Islet of Langerhans (tissue), 1 donor: Measurements from ENCODE around the gene KIAA1210.

Source experiments
- FAIRE-seq: peaks from one replicate; lab custom pipeline; 2011; peaks lifted over from hg19 to GRCh38; lab: Jason Lieb, UNC

Gene KIAA1210

GRCh38 chrX:119090627-119091026 is 37.0 kb downstream of the KIAA1210 start:
- no peak for FAIRE-seq

GRCh38 chrX:119089619-119090018 is 38.0 kb downstream of the KIAA1210 start:
- no peak for FAIRE-seq

DNA sequence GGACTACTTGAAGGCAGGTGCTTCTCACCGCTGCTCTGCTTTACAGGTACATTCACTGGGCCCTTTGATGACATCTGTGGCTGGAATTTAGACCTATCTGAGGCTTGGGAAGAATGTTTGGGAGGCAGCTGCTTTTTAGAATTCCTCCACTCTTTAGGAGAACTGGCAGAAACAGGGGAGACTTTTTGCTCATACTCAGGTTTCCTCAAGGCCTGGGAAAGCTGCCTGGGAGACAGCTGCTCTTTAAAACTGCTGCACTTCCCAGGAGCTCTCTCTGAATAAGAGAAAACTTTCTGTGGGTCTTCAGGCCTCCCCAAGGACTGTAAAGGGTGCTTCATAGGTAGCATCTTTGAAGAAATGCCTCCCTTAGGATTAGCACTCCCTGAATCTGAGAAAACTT is 40.5 kb downstream of the KIAA1210 start:
- no peak for FAIRE-seq

GRCh38 chrX:119084766-119085165 is 42.8 kb downstream of the KIAA1210 start:
- no peak for FAIRE-seq

GRCh38 chrX:119082278-119082677 is 45.3 kb downstream of the KIAA1210 start:
- FAIRE-seq, result no peak

DNA sequence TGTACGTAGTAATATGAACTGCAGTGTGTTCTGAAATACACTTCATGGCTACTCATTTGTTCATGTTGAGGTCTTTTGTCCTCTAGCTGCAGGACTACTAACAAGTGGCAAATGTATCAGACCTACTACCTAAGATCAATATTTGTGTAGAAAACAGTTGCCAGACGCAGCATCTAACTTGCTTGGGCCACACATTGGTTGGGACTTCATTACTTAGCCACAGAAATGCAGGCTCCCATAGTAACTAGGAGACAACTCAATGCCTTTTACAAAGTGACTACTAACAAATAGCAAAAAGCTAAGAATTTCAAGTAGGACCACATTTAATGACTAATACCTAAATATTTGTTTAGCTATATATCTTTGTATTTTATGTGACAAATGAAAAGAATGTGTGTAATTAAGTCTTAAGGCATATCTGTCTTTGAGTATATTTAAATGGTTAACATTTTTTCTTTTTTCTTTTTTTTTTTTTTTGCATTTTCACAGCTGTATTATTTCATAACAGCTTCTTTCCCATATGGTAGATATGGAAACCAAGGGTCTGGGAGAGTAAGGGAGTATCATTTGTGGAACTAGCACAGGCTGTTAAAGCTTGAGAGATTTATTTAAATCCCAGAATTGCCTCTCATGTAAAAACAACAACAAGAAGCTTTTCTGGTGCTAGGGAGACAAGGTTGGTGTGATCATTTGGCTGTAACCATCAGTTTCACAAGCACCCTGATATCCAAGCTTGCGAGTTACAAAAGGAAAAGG is 52.2 kb downstream of the KIAA1210 start:
- FAIRE-seq, result peak; percentile 64

GRCh38 chrX:119073911-119074310 is 53.7 kb downstream of the KIAA1210 start:
- no peak for FAIRE-seq

DNA sequence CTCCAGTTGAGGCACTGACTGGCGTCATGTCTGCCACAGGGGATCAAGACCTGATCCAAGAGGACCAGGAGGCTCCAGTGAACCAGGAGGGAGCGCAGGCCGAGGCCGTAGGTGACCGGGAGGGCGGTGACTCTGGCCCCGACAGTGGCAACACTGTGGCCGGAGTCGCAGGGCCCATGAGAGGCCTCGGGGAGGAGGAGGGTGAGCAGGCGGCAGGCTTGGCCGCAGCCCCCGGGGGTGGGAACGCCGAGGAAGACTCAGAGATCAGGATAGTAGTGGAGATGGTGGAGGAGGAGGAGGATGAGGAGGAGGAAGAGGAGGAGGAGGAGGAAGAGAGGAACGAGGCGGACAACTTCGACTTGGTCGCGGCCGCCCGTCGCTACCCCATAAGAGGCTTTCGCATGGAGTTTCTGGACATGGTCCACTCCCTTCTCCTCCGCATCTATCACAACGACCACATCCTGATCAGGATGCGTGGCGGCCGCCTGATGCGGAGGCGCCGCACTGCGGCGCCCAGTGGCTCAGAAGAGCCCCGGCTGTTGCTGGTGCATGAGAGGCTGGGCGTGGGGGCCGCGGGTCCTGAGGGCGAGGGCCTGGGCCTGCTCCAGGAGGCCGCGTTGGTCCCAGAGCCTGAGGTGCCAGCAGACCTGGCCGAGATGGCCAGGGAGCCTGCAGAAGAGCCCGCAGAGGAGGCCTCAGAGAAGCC is 54.3 kb downstream of the KIAA1210 start:
- no peak for FAIRE-seq

GRCh38 chrX:119072744-119073143 is 54.9 kb downstream of the KIAA1210 start, which contains the start of gene CT47C1:
CT47C1 (plus strand) TSS chrX:119072993; CDS start chrX:119073226, 233 bp downstream.
- FAIRE-seq, result no peak

GRCh38 chrX:119071381-119071780 is 56.2 kb downstream of the KIAA1210 start:
- no peak for FAIRE-seq

GRCh38 chrX:119069762-119070161 is 57.9 kb downstream of the KIAA1210 start:
- FAIRE-seq, result no peak

DNA sequence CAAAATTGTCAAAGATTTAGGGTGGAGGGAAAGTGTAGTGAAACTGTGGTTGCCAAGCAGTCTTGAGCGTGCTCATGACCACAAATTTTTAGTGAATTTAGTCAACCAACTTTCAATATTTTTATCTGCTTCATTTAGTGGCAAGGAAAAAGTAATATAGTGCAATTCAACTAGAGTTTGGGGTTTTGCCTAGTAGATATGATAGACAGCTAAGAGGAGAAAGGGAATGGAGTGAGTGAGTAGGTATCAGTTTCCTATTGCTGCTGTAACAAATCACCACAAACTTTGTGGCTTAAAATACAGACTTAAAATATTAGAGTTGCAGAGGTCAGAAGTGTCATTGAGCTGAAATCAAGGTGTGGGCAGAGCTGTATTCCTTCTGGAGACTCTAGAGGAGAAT is 58.5 kb downstream of the KIAA1210 start:
- FAIRE-seq, result no peak

GRCh38 chrX:119067023-119067739 is 60.4 kb downstream of the KIAA1210 start:
- peak; percentile 79 for FAIRE-seq

GRCh38 chrX:119063428-119063827 is 64.2 kb downstream of the KIAA1210 start:
- FAIRE-seq, result no peak

- no peak for FAIRE-seq
These were observed 64.8 kb downstream of the KIAA1210 start for GRCh38 chrX:119062750-119063374.

DNA sequence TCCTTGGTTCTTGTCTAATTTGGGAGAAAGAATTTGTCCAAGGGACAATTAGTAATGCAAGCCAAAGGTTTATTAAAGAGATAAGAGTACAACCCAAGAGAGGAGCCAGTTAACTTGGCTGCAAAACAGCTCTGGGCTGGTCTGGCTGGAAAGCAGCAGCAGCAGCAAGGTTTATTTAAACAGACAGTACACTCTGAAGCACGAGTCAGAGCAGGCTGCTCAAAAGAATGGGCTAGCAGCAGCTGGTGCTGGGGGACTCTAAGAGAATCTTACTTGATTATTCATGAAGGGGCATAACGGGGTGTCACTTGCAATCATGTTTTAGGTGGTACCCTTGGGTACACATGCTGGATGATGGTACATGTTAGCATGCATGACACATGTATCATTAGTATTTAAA is 71.9 kb downstream of the KIAA1210 start:
- no peak for FAIRE-seq

GRCh38 chrX:119045884-119046283 is 81.7 kb downstream of the KIAA1210 start:
- FAIRE-seq, result no peak

DNA sequence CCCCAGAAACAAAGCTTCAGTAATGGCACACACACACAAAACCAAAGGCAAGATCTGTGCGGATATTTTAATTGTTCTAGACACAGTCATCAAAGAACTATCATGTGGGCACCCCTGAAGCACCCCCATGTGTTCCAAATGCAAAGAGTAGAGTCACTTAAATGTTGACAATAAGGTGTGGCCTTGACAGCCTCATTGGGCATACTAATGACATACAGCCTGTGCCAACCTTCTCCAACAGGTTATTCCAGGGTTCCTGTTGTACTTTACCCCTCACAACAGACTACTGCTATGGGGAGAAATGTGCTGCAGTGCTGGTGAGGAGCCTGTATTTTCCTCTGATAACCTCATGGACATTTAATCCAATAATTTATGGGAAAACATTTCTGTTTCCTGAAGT is 84.6 kb downstream of the KIAA1210 start:
- FAIRE-seq, result no peak

- no peak for FAIRE-seq
These were observed 85.6 kb downstream of the KIAA1210 start for GRCh38 chrX:119042040-119042439.

DNA sequence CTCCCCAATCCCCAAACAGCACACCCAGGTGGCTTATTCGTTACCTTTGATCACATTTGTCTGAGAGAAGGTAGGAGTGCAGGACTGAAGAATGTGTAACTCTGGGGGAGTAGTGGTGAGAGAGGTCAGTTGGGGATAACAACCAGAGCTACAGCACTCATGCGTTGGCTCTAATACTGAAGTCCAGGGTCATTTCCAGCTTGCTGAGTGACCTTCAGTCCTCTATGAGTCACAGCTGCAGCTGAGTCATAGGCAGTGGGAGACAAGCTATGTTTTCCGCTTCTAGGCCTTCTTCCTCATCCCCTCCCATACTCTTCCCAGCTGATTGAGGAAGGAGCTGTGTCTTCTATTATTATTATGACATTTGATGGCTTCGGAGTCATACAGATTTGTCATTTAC is 86.4 kb downstream of the KIAA1210 start:
- FAIRE-seq, result peak; percentile 9

DNA sequence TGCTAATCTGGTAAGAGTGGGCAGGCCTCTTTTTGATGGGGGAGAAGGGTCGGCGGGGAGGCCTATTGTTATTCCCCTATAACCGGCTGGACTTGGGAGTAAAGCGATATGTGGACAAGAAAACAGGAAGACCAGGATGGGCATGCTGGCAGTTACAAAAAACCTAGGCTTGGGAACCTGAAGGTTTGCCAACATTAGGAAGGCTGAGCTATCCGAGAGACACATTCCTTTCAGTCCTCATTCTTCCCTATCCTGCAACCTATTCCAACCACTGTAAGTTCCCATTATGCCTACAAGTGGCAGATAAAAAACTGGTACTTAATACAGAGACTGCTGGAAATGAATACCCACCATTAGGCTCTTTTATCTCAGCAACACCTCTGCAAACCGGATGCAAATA is 87.2 kb downstream of the KIAA1210 start:
- FAIRE-seq, result no peak
